NAMALWA (cell line): ENCODE data around the gene ANO4.

Source experiments
- DNase-seq: peaks from one replicate; pipeline ENCODE4 v3.0.0-alpha.2; 2015; ENCODE audit warnings: low spot score

The ANO4 gene

GRCh38 chr12:100808777-100809176 is 14.2 kb downstream of the ANO4 start:
- no peak for DNase-seq

- no peak for DNase-seq
These were observed 25.7 kb downstream of the ANO4 start for GRCh38 chr12:100820314-100820713.

- no peak for DNase-seq
These were observed 29.4 kb downstream of the ANO4 start for GRCh38 chr12:100823963-100824362.

GRCh38 chr12:100824476-100824875 is 29.9 kb downstream of the ANO4 start:
- DNase-seq = no peak

GRCh38 chr12:100826323-100826722 is 31.7 kb downstream of the ANO4 start:
- peak; percentile 26 for DNase-seq

- DNase-seq = peak; percentile 59
These were observed 33.4 kb downstream of the ANO4 start for GRCh38 chr12:100827901-100828520.

GRCh38 chr12:100830003-100830795 is 35.6 kb downstream of the ANO4 start:
- no peak for DNase-seq

- no peak for DNase-seq
These were observed 38.7 kb downstream of the ANO4 start for GRCh38 chr12:100833282-100833681.

GRCh38 chr12:100840748-100841147 is 46.2 kb downstream of the ANO4 start:
- DNase-seq = no peak

- DNase-seq = no peak
These were observed 47.6 kb downstream of the ANO4 start for GRCh38 chr12:100842156-100842555.

- no peak for DNase-seq
These were observed 48.5 kb downstream of the ANO4 start for GRCh38 chr12:100843061-100843460.

GRCh38 chr12:100845095-100845494 is 50.5 kb downstream of the ANO4 start:
- DNase-seq = no peak

GRCh38 chr12:100851637-100852036 is 57.1 kb downstream of the ANO4 start:
- no peak for DNase-seq

GRCh38 chr12:100857418-100857817 is 62.8 kb downstream of the ANO4 start:
- DNase-seq = no peak

- no peak for DNase-seq
These were observed 63.4 kb downstream of the ANO4 start for GRCh38 chr12:100857971-100858370.

GRCh38 chr12:100858656-100859055 is 64.1 kb downstream of the ANO4 start:
- DNase-seq = no peak

GRCh38 chr12:100859063-100859627 is 64.6 kb downstream of the ANO4 start:
- DNase-seq = no peak

- DNase-seq = no peak
These were observed 66.0 kb downstream of the ANO4 start for GRCh38 chr12:100860611-100861010.

GRCh38 chr12:100862676-100863075 is 68.1 kb downstream of the ANO4 start:
- no peak for DNase-seq

- DNase-seq = no peak
These were observed 69.8 kb downstream of the ANO4 start for GRCh38 chr12:100864366-100864765.

- DNase-seq = no peak
These were observed 73.2 kb downstream of the ANO4 start for GRCh38 chr12:100867639-100868393.

- DNase-seq = no peak
These were observed 73.9 kb downstream of the ANO4 start for GRCh38 chr12:100868487-100868886.
